22Rv1 (cell line): ENCODE results near the gene CSGALNACT2.
A peak's percentile ranks its signal among the peaks of the same experiment; 100 is the strongest.

ENCODE experiments used
- H3K27ac ChIP-seq: fragments of 450-650 bp; 2 replicates; pipeline ENCODE4 v1.5.1; 2017
- CTCF ChIP-seq: fragments of 450-650 bp; IDR thresholded peaks from 2 replicates; pipeline ENCODE4 v1.5.1; 2017; ENCODE audit warnings: mild to moderate bottlenecking
- ZFX ChIP-seq: fragments of 450-650 bp; IDR thresholded peaks from 2 replicates; pipeline ENCODE4 v1.6.1; 2017; ENCODE audit warnings: antibody characterized with exemption, borderline replicate concordance

Gene CSGALNACT2

GRCh38 chr10:43166207-43166879 lies 28.1 kb downstream of the CSGALNACT2 start:
- H3K27ac ChIP-seq = no peak overlapping the region
- TF ChIP-seq CTCF = no peak
- no peak for TF ChIP-seq ZFX

- H3K27ac ChIP-seq = no peak overlapping the region
- TF ChIP-seq ZFX (no peak), CTCF (no peak)
Observed at GRCh38 chr10:43166880-43167497, 28.7 kb downstream of the CSGALNACT2 start.

- TF ChIP-seq ZFX (no peak), CTCF (no peak)
- no peak overlapping the region for H3K27ac ChIP-seq
Observed at GRCh38 chr10:43167498-43167889, 29.2 kb downstream of the CSGALNACT2 start.

- no peak overlapping the region for H3K27ac ChIP-seq
- no peak for TF ChIP-seq CTCF
- no peak for TF ChIP-seq ZFX
Observed at GRCh38 chr10:43170491-43170890, 32.2 kb downstream of the CSGALNACT2 start.

- H3K27ac ChIP-seq = no peak overlapping the region
- no peak for TF ChIP-seq ZFX
- no peak for TF ChIP-seq CTCF
Observed at GRCh38 chr10:43172645-43173044, 34.4 kb downstream of the CSGALNACT2 start.

DNA sequence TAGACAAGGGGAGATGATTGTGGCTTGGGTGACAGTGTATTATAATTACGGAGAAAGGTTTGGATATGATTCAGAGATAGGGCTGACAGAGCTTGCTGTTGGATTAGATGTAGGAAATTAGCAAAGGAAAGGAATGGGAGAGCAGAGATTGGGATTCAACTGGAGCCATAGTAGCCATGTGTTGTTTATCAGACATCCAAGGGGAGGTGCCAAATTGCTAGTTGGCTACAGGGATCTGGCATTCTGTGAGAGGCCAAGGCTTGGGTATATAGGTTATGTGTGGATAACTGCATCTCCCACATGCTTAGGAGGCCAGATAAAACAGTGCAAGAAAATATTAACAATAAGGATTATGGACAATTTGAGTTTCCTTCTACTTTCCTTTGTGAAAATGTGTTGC lies 34.9 kb downstream of the CSGALNACT2 start:
- no peak for TF ChIP-seq CTCF
- H3K27ac ChIP-seq = no peak overlapping the region

DNA sequence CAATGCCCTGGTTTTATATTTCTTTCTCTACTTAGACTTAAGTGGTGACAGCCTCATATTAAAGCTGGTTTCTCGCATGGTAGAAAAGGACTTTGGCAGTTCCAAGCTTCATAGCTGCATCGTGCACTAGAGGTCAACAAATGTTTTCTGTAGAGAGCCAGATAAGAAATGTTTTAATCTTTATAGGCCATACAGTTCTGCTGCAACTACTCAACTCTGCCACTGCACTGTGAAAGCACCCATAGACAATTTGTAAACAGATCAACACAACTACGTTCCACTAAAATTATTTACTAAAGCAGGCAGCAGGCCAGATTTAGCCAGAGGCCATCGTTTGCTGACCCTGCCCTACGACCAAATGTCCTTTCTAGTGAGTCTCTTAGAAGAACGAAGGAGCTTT lies 36.7 kb downstream of the CSGALNACT2 start:
- TF ChIP-seq CTCF = 0 out of 2 replicates have a peak, but pooled peaks have one; percentile 6
- TF ChIP-seq ZFX = no peak
- H3K27ac ChIP-seq = no peak overlapping the region
